GM18868 (cell line): Measurements from ENCODE around the gene TMEM25.
"Not testable (repeated sequence)": the region's sequence is repeated elsewhere in the genome, so short reads cannot be mapped to it uniquely, and the experiment has no call there.

Experiments
- ATAC-seq: cut with Tn5 transposase; IDR thresholded peaks from one replicate; pipeline ENCODE4 v1.9.1; 2021; ENCODE audit warnings: mild to moderate bottlenecking, moderate library complexity; ENCODE audit not compliant: unreplicated experiment

The TMEM25 gene

GRCh38 chr11:118531597-118532084 is 649 bp downstream of the TMEM25 start:
- peak; percentile 16 for ATAC-seq

- ATAC-seq, result no peak
Measured at GRCh38 chr11:118532091-118532490, 1.1 kb downstream of the TMEM25 start.

GRCh38 chr11:118532852-118533768 is 2.1 kb downstream of the TMEM25 start:
- ATAC-seq, result no peak

DNA sequence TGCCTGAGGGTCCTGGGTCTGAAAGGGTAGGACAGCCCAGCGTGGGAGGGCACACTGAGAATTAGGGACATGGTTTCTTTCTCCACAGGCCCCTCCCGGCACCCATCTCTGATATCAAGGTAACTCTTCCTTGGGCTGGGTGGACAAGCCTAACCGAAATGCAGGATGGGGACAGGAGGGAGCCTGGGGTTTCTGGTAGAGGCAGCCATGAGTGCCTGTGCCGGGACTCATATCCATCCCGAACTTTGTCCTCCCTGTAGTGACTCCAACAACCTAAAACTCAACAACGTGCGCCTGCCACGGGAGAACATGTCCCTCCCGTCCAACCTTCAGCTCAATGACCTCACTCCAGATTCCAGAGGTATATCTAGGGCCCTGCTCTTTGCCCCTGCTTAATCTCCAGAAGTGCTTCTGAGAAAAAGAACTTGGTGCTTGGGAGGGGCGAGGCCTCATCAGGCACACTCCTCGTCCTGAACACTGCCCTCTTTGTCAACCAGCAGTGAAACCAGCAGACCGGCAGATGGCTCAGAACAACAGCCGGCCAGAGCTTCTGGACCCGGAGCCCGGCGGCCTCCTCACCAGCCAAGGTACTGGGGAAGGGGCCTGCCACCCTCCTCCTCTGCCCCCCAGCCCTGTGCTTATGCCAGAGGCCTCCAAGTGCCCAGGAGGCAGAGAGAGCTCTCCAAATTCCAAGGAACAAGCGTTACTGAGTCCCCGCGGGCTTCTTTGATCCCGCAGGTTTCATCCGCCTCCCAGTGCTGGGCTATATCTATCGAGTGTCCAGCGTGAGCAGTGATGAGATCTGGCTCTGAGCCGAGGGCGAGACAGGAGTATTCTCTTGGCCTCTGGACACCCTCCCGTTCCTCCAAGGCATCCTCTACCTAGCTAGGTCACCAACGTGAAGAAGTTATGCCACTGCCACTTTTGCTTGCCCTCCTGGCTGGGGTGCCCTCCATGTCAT is 3.1 kb downstream of the TMEM25 start:
- ATAC-seq, result no peak

- no peak for ATAC-seq
Measured at GRCh38 chr11:118535261-118535660, 4.3 kb downstream of the TMEM25 start.

DNA sequence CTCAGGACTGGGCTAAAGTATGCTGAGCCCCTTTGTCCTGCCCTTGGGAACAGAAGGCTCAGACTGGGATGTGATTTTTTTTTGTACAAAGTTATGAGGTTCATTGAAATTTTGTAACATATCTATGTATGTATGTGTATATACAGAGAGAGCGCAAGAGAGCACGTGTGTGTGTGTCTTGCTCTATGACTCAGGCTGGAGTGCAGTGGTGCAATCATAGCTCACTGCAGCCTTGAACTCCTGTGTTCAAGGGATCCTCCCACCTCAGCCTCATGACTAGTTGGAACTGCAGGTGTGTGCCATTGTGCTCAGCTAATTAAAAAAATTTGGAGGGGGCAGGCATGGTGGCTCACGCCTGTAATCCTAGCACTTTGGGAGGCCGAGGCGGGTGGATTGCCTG is 5.7 kb downstream of the TMEM25 start:
- no peak for ATAC-seq

DNA sequence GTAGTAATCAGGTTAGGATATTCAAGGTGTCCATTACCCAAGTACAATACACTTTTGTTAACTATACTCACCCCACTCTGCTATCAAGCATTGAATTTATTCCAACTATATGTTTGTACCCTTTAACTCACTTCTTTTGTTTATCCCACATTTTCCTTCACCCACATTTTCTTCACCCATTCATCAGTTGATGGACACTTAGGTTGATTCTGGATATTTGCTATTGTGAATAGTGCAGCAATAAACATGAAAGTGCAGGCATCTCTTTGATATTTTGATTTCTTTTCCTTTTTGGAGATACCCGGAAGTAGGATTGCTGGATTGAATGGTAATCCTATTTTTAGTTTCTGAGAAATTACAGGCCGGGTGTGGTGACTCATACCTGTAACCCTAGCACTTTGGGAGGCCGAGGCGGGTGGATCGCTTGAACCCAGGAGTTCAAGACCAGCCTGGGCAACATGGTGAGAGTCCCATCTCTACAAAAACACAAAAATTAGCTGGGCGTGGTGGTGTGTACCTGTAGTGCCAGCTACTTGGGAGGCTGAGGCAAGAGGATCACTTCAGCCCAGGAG is 6.5 kb downstream of the TMEM25 start:
- no peak for ATAC-seq

DNA sequence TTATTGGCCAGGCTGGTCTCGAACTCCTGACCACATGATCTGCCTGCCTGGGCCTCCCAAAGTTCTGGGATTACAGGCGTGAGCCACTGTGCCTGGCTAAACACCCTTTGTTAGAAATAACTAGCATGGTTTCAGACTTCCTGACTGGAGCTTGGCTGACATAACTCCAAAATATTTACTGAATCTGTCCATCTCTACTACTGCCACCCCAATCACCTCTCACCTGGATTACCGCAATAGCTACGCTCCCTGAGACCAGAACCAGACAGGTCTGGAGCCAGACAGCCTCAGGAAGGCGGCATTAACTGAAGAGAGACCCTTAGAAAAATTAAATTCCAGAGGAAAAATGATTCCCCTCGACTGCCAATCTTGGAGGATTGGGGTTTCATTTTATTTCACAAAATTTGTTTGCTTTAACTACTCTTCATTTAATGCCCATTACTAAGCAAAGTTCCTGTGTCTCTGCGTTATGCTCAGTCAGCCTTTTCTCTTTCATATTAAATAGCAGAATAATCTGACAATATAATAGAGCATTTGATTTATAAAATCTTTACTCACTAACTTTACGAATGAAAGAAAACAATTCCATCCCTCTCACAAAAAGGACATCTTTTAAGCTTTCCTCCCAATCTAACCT is 13.1 kb downstream of the TMEM25 start:
- no peak for ATAC-seq

DNA sequence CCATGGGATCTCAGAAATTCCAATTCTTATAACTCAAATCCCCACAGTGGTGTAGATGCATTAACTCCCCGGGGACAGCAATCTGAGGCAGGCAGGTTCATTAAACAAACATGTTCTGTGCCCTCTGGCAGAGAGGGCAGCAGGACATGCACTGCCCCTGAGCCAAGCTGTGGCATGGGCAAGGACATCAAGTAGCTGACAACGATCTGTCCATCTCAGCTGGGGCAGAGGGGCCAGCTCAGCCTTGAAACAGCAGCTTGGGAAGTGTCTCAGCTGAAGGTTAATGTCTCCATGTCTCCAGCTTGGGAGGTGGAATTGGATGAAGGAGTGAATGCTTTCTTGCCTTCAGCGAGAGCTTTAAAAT is 13.6 kb downstream of the TMEM25 start:
- ATAC-seq, result no peak

DNA sequence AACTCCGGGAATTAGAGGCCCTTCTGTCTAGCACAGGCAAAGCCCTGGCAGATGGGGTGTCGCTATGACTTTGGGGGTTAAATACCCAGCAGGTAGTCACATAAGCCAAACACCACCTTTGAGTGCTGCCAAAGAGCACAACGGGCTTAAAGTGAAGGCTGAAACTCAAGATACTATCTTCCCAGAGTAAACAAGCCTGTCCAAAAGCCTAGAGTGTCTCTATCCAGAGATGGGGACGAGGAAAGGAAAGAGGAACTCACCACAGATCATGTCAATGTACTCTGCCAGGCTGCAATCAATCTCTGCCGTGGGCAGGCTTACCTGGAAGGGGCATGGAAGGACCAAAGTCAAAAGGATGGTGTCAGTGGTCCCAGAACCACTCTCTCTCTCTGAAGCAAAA is 14.5 kb downstream of the TMEM25 start:
- ATAC-seq, result no peak

DNA sequence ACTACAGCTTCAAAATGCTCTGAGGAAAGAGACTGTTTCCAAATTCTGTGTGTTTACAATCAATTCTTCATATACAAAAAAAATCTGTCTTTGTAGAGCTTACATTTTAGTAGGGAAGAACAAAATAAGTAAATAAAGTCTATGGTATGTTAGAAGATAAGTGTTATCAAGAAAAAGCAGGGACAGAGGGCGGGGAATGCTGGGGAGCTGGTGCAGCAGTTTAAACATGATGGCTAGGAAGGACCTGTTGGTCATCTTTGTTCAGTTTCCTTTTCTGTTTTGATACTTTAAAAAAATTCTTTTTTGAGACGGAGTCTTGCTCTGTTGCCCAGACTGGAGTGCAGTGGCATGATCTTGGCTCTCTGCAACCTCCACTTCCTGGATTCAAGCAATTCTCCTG is 16.1 kb downstream of the TMEM25 start:
- ATAC-seq, result no peak

- no peak for ATAC-seq
Measured at GRCh38 chr11:118552341-118552740, 21.3 kb downstream of the TMEM25 start.

DNA sequence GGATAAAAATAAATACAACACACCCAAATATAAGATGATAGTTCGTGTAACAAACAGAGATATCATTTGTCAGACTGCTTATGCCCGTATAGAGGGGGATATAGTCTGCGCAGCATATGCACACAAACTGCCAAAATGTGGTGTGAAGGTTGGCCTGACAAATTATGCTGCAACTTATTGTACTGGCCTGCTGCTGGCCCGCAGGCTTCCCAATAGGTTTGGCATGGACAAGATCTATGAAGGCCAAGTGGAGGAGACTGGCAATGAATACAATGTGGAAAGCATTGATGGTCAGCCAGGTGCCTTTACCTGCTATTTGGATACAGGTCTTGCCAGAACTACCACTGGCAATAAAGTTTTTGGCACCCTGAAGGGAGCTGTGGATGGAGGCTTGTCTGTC is 29.8 kb downstream of the TMEM25 start:
- ATAC-seq, result no peak

DNA sequence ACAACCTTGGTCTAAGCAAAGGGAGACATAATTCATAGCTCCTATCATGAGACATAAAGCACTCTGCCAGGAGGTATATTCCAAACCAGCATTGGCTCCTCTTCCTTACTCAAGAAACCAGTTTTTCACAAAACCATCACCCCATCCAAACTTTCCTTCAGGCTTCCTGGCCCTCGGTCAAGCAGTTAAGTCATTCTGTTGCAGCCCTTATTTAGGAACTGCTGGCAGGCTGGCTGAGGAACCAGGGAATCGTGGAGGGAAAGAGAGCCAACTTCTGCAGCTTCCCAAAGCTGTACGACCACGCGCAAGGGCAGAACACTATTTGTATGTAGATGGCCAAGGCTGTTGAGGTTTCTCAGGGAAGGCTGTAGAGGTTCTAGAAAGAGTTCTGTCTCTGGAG is 34.1 kb downstream of the TMEM25 start:
- no peak for ATAC-seq

DNA sequence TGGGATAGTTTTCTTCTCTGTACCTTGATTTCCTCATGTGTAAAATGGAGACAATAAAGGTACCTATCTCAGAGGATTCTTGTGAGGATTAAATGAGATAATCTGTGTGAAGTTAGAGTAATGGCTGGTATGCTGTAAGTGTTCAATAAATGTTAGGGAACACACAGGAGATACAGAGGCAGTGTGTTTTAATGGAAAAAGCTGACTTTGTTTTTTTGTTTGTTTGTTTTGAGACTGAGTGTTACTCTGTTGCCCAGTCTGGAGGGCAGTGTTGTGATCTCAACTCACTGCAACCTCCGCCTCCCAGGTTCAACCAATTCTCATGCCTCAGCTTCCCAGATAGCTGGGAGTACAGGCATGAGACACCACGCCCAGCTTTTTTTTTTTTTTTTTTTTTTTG is 38.7 kb downstream of the TMEM25 start:
- ATAC-seq, result no peak

DNA sequence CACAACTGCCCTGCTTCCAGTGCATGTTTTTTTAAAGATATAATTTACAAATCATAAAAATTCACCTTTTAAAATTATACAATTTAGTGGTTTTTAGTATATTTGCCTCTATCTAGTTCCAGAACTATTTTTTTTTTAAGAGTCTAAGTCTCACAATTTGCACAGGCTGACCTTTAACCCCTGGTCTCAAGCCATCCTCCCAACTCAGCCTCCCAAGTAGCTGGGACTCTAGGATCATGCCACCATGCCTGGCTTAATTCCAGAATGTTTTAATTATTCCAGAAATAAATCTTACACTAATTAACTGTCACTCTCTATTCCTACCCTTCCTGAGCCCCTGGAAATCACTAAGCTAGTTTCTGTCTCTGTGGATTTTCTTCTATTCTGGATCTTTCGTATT is 39.8 kb downstream of the TMEM25 start:
- no peak for ATAC-seq

GRCh38 chr11:118571701-118572060 is 40.7 kb downstream of the TMEM25 start:
- ATAC-seq, result not testable (repeated sequence)

GRCh38 chr11:118572061-118572980 is 41.3 kb downstream of the TMEM25 start, which contains the start of gene ARCN1:
Gene ARCN1 (plus strand): TSS chr11:118572409. CDS start chr11:118572548, 139 bp downstream.
- ATAC-seq, result peak; percentile 74

GRCh38 chr11:118572981-118573550 is 42.1 kb downstream of the TMEM25 start:
- peak; percentile 14 for ATAC-seq
